Heart right ventricle (tissue), 16 donors: Measurements from ENCODE around the gene KCNK10. TPM values are rescaled to one million over a fixed set of nuclear protein-coding genes. Genes with fewer than 3 reads are reported as not detected.

Source experiments
- ATAC-seq, 8 donors: fragments of 200-7000 bp; cut with Tn5 transposase; one replicate each; pipeline ENCODE4 v1.9.1; 2020; ENCODE audit warnings: mild to moderate bottlenecking in 8 of 8, moderate library complexity in 8 of 8, moderate number of reproducible peaks in 1 of 8
- DNase-seq, 2 donors: peaks; one replicate each; pipeline ENCODE4 v3.0.0-alpha.2; 2020
- H3K27ac ChIP-seq, 10 donors: fragments of 200-600 bp; sonication (generic) in 2 of 10; one replicate each; pipeline versions ENCODE4 v1.5.0 to v1.8.0; 2020 to 2022; ENCODE audit warnings: mild to moderate bottlenecking in 3 of 10
- H3K27me3 ChIP-seq, 7 donors: fragments of 200-600 bp; one replicate each; pipeline ENCODE4 v1.8.0; 2021 to 2022; ENCODE audit warnings: mild to moderate bottlenecking in 2 of 7
- H3K36me3 ChIP-seq, 9 donors: fragments of 200-600 bp; sonication (generic) in 1 of 9; one replicate each; pipeline versions ENCODE4 v1.5.0 to v1.8.0; 2020 to 2022; ENCODE audit warnings: mild to moderate bottlenecking in 2 of 9
- H3K4me1 ChIP-seq, 9 donors: fragments of 200-600 bp; sonication (generic) in 1 of 9; one replicate each; pipeline versions ENCODE4 v1.5.0 to v1.8.0; 2020 to 2022; ENCODE audit warnings: mild to moderate bottlenecking in 4 of 9
- H3K4me3 ChIP-seq, 10 donors: fragments of 200-600 bp; sonication (generic) in 2 of 10; one replicate each; pipeline versions ENCODE4 v1.5.0 to v1.8.0; 2020 to 2022; ENCODE audit warnings: mild to moderate bottlenecking in 7 of 10, moderate library complexity in 2 of 10
- H3K9me3 ChIP-seq, 11 donors: fragments of 200-600 bp in 10 of 11; sonication (generic) in 2 of 11; one replicate each; pipeline versions ENCODE4 v1.5.0 to v1.8.0; 2013 to 2022; ENCODE audit warnings: mild to moderate bottlenecking in 2 of 11, control low read depth in 1 of 11, moderate library complexity in 1 of 11
- CTCF ChIP-seq, 9 donors: fragments of 200-600 bp; sonication (generic) in 2 of 9; IDR thresholded peaks; one replicate each; pipeline versions ENCODE4 v1.5.0 to v1.8.0; 2021 to 2022; ENCODE audit warnings: antibody characterized with exemption in 9 of 9, mild to moderate bottlenecking in 5 of 9, moderate library complexity in 1 of 9
- WGBS, 2 donors: extraction: QIAGEN DNeasy Blood & Tissue Kit; methylation state at CpG; one replicate each; pipeline ENCODE4 v1.1.7; 2013; ENCODE audit warnings: inconsistent platforms in 1 of 2; 5-methylcytosine and 5-hydroxymethylcytosine counted together
- intact Hi-C, 10 donors: fragments of 100-400 bp; cut with DNase I; formaldehyde crosslinking; loops; one replicate each; pipeline versions ENCODE4 v1.11.1 to v1.14.2; 2022
- polyA plus RNA-seq, 2 donors: library from polyadenylated mRNA; stranded (reverse); fragments of 200-250 nt; gene quantifications; one replicate each; pipeline ENCODE4 v1.2.3, GENCODE V29; 2013
- total RNA-seq, 10 donors: library from RNA; stranded (reverse); fragmentation: NEBNext Ultra II Directional in 3 of 10; extraction: Animal tissue kit (Norgen Biotek cat#: 25700) in 3 of 10; gene quantifications; one replicate each; pipeline versions ENCODE4 v1.2.1 to v1.2.4, GENCODE V29; 2021 to 2023
- donor health status: Arrhythmogenic right ventricular cardiomyopathy.
- donor health status: ischemic (EF 13 %, LVEDD 7.1; RV severe dilation, severe dysfunction).
- donor health status: healthy with polysubstance abuse.
- donor health status: DM: no; HTN: yes; CAD: no.
- donor health status: DM: no; HTN: no; CAD: no.
- donor health status: ischemic (EF 25% LVEDD 6.9; RV normal size, moderate dysfunction).
- donor health status: ischemic (EF 25% LVEDD 5.7; RV mildly dilated, moderate dysfunction).
- donor health status: healthy.
- donor health status: DM: yes; HTN: yes; CAD: no.
- donor health status: Ischemic cardiomyopathy.
- donor health status: ischemic (EF 35%, LVEDD 5.7; RV mildly dilated, moderate dysfunction).
- donor health status: nonischemic (EF 11% LVEDD 7.7; RV severe dilation, severe dysfunction).
- donor health status: DM: yes; HTN: yes; CAD: no.
- donor health status: PGD.
- donor health status: ischemic (EF 29% LVEDD 5.4; RV normal size, mild dysfunction).
- donor health status: nonischemic (EF 23%, LVEDD 6.1; RV moderate dilation, normal function).

The KCNK10 gene
- total and polyA plus RNA-seq, 12 donors: 0.01 to 0.21 (median 0.11) TPM; not detected in 9

DNA sequence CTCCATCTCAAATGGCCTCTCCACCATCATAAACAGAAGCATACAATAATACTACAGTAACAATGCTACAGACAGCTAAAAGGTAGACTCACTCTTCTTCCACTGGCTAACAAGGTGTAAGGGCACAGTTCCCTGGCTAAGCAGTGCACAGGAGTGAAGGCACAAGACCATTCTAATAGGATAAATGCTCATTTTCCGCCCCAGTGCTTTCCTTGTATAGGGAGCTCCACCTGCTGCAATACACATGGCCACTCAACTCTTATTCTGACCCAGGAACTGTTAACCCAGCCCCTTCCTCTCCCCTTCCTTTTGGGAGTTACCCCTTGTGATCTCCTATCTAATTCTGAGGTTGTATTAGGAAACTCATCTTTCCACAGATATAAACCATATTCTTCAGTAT is 124.6 kb downstream of the KCNK10 start:
- no peak for TF ChIP-seq CTCF (IDR thresholded peaks at IDR 0.05)
- no peak for ATAC-seq
- no peak for DNase-seq
- H3K36me3 ChIP-seq: no peaks in the 10 kb centered on the region
- H3K9me3 ChIP-seq: no peaks in the 10 kb centered on the region
- H3K4me3 ChIP-seq: no peak overlapping the region
- intact Hi-C loops: loop anchor here in 1 of 10 donors (10.0 kb wide), 1 partner anchor 186 kb away; the partner anchor contains the start of gene SPATA7
- H3K27me3 ChIP-seq: peaks cover 0 to 55% (median 33%) of the 10 kb centered on the region in 7 donors
- no peaks in the 10 kb centered on the region for H3K4me1 ChIP-seq
- no peak overlapping the region for H3K27ac ChIP-seq
- WGBS, 2 donors: 94 to 97% methylated on average over 1 of the region's 1 CpG

DNA sequence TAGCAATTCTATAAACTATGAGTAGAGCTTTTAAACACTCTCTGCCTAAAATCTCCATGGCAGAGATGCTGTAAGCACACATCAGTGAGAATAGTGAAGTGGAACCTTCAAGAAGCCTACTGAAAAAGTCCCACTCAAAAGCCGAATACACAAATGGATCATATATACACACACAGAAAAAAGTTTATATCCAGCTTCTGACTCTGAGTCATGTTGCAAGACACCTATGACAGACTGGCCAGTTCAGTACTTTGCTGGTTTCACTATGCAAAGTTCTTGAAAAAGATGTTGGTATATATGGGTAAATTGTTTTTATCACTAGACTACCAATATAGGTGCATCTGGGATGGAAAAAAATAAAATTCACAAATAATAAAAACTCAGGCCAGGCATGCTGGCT is 126.1 kb downstream of the KCNK10 start:
- Histone ChIP-seq H3K36me3 (no peaks in the 10 kb centered on the region), H3K27ac (no peak overlapping the region), H3K4me1 (no peaks in the 10 kb centered on the region), H3K4me3 (no peak overlapping the region), H3K9me3 (no peaks in the 10 kb centered on the region), H3K27me3 (peaks cover 0 to 70% (median 38%) of the 10 kb centered on the region in 7 donors)
- ATAC-seq (no peak), DNase-seq (no peak)
- intact Hi-C loops: loop anchor here in 1 of 10 donors (10.0 kb wide), 1 partner anchor 188 kb away; the partner anchor contains the start of gene SPATA7
- TF ChIP-seq CTCF (IDR thresholded peaks at IDR 0.05): no peak
- 92 to 98% methylated on average over 1 of the region's 1 CpG for WGBS, 2 donors

- Histone ChIP-seq H3K4me3 (no peak overlapping the region), H3K9me3 (no peaks in the 10 kb centered on the region), H3K36me3 (no peaks in the 10 kb centered on the region), H3K4me1 (no peaks in the 10 kb centered on the region), H3K27ac (no peak overlapping the region), H3K27me3 (peaks cover 0 to 76% (median 44%) of the 10 kb centered on the region in 7 donors)
- TF ChIP-seq CTCF (IDR thresholded peaks at IDR 0.05): no peak
- intact Hi-C loops: loop anchor here in 1 of 10 donors (10.0 kb wide), 1 partner anchor 188 kb away; the partner anchor contains the start of gene SPATA7
- DNase-seq (no peak), ATAC-seq (no peak)
- 70 to 76% methylated on average over 7 of the region's 7 CpGs for WGBS, 2 donors
Measured at GRCh38 chr14:88196116-88196890, 126.8 kb downstream of the KCNK10 start.

- ATAC-seq (no peak), DNase-seq (no peak)
- TF ChIP-seq CTCF (IDR thresholded peaks at IDR 0.05): no peak
- H3K4me3 ChIP-seq: no peak overlapping the region
- H3K27ac ChIP-seq: no peak overlapping the region
- peaks cover 0 to 77% (median 44%) of the 10 kb centered on the region in 7 donors for H3K27me3 ChIP-seq
- no peaks in the 10 kb centered on the region for H3K9me3 ChIP-seq
- no peaks in the 10 kb centered on the region for H3K36me3 ChIP-seq
- intact Hi-C loops: loop anchor here in 1 of 10 donors (10.0 kb wide), 1 partner anchor 189 kb away; the partner anchor contains the start of gene SPATA7
- H3K4me1 ChIP-seq: no peaks in the 10 kb centered on the region
- 21 to 22% methylated on average over 7 of the region's 7 CpGs for WGBS, 2 donors
Measured at GRCh38 chr14:88195676-88196075, 127.4 kb downstream of the KCNK10 start.
